HepG2 (cell line): ENCODE results near the gene SALL2. TPM values are rescaled to one million over a fixed set of nuclear protein-coding genes. Genes with fewer than 3 reads are reported as not detected.

ENCODE experiments used
- ATAC-seq: fragments of 200-7000 bp; cut with Tn5 transposase; 3 replicates; pipeline ENCODE4 v1.9.1; 2020; ENCODE audit warnings: mild to moderate bottlenecking, moderate library complexity
- BruUV-seq: library from RNA; stranded (reverse); fragments of 400-500 nt; replicated peaks from 2 replicates; lab custom pipeline; 2021; lab: Mats Ljungman, UMichigan
- CTCF ChIA-PET: fragments of 300-600 bp; formaldehyde crosslinking; extraction: SDS; loops from one replicate; lab custom pipeline; 2021; ENCODE audit warnings: low total read pairs, inconsistent platforms, low intra/inter-chr PET ratio; lab: Yijun Ruan, JAX
- POLR2A ChIA-PET: fragments of 350-600 bp; sonication (Branson Sonifier 250); formaldehyde crosslinking; loops from one replicate; lab custom pipeline; 2020; ENCODE audit warnings: antibody characterized with exemption, inconsistent platforms; lab: Yijun Ruan, JAX
- DNase-seq: peaks from one replicate; pipeline ENCODE4 v3.0.0-alpha.2; 2015; ENCODE audit warnings: low spot score
- FAIRE-seq: peaks from 3 replicates; lab custom pipeline; 2011; peaks lifted over from hg19 to GRCh38; lab: Jason Lieb, UNC
- H2AFZ ChIP-seq: one replicate; pipeline ENCODE4 v1.6.1; 2011; ENCODE audit warnings: low read length, inconsistent platforms
- H3K27ac ChIP-seq: fragments of 300-600 bp; 3 replicates; pipeline ENCODE4 v1.8.0; 2011; ENCODE audit warnings: mixed run types, mild to moderate bottlenecking, mixed read lengths, low read length, inconsistent platforms; ENCODE audit not compliant: insufficient read depth; ENCODE audit errors: extremely low read length
- H3K27me3 ChIP-seq, 2 experiments: fragments of 200-600 bp in 1 of 2; 2 replicates in 1 of 2; 3 replicates in 1 of 2; pipeline versions ENCODE4 v1.6.0 to v1.8.0; 2011; ENCODE audit warnings: low read length in 2 of 2, mild to moderate bottlenecking in 2 of 2, moderate library complexity in 2 of 2, inconsistent platforms in 1 of 2; ENCODE audit not compliant: insufficient read depth in 2 of 2, control insufficient read depth in 1 of 2
- H3K36me3 ChIP-seq, 2 experiments: fragments of 200-600 bp in 1 of 2; replicated peaks in 1 of 2; 2 replicates in 1 of 2; 3 replicates in 1 of 2; pipeline versions ENCODE4 v1.5.1 to v1.8.0; 2011; ENCODE audit warnings: low read length in 2 of 2, inconsistent platforms in 1 of 2; ENCODE audit not compliant: insufficient read depth in 2 of 2, control insufficient read depth in 1 of 2
- H3K4me1 ChIP-seq: 2 replicates; pipeline ENCODE4 v1.5.1; 2012; ENCODE audit warnings: low read length, inconsistent platforms; ENCODE audit not compliant: insufficient read depth
- H3K4me2 ChIP-seq: 2 replicates; pipeline ENCODE4 v1.6.0; 2011; ENCODE audit warnings: low read depth, low read length, inconsistent platforms
- H3K4me3 ChIP-seq, 3 experiments: fragments of 200-600 bp in 1 of 3; sonication (generic), shearing (Covaris generic) in 1 of 3; replicated peaks in 1 of 3; 2 replicates each; pipeline ENCODE4 v1.5.1; 2011 to 2016; ENCODE audit warnings: low read length in 3 of 3, inconsistent platforms in 2 of 3, low read depth in 2 of 3, mild to moderate bottlenecking in 2 of 3, control low read depth in 1 of 3, mixed read lengths in 1 of 3; ENCODE audit not compliant: insufficient read depth in 1 of 3
- H3K79me2 ChIP-seq: one replicate; pipeline ENCODE4 v1.6.1; 2011; ENCODE audit warnings: low read length, inconsistent platforms; ENCODE audit not compliant: insufficient read depth
- H3K9ac ChIP-seq: 2 replicates; pipeline ENCODE4 v1.6.0; 2011; ENCODE audit warnings: mild to moderate bottlenecking, low read depth, low read length, inconsistent platforms; ENCODE audit not compliant: insufficient read depth
- H3K9me3 ChIP-seq: 2 replicates; pipeline ENCODE4 v1.5.1; 2012; ENCODE audit warnings: mild to moderate bottlenecking, low read length
- H4K20me1 ChIP-seq: 2 replicates; pipeline ENCODE4 v1.6.0; 2011; ENCODE audit warnings: inconsistent platforms, mild to moderate bottlenecking, low read length, moderate library complexity; ENCODE audit not compliant: insufficient read depth
- FOXO1 ChIP-seq: sonication (generic); formaldehyde crosslinking; IDR thresholded peaks from 2 replicates; pipeline ENCODE4 v1.4.0; 2020; ENCODE audit warnings: missing genetic modification reagents
- MIXL1 ChIP-seq: IDR thresholded peaks from 2 replicates; pipeline ENCODE4 v1.6.1; 2016
- NR2F2 ChIP-seq: IDR thresholded peaks from 2 replicates; pipeline ENCODE4 v1.6.1; 2012; ENCODE audit warnings: low read depth, inconsistent platforms, borderline replicate concordance
- PAWR ChIP-seq: sonication (generic); formaldehyde crosslinking; IDR thresholded peaks from 2 replicates; pipeline ENCODE4 v1.4.0; 2020; ENCODE audit warnings: missing genetic modification reagents, mild to moderate bottlenecking, borderline replicate concordance
- PRDM15 ChIP-seq: sonication (generic); formaldehyde crosslinking; IDR thresholded peaks from 2 replicates; pipeline ENCODE4 v1.4.0; 2020; ENCODE audit warnings: missing genetic modification reagents
- SIN3B ChIP-seq: fragments of 150-350 bp; IDR thresholded peaks from 2 replicates; pipeline ENCODE4 v1.6.1; 2014; ENCODE audit warnings: low read length
- SP1 ChIP-seq, 2 experiments: fragments of 450-650 bp in 1 of 2; sonication (generic) in 1 of 2; formaldehyde crosslinking in 1 of 2; IDR thresholded peaks; 2 replicates each; pipeline versions ENCODE4 v1.4.0 to v1.6.1; 2016 to 2020; ENCODE audit warnings: missing genetic modification reagents in 1 of 2
- TCF7 ChIP-seq: sonication (generic); IDR thresholded peaks from 2 replicates; pipeline ENCODE4 v1.6.1; 2016; ENCODE audit warnings: antibody characterized with exemption, low read depth
- YEATS2 ChIP-seq: sonication (generic); formaldehyde crosslinking; IDR thresholded peaks from 2 replicates; pipeline ENCODE4 v1.4.0; 2020; ENCODE audit warnings: missing genetic modification reagents, borderline replicate concordance
- ZFP36L1 ChIP-seq: sonication (generic); formaldehyde crosslinking; IDR thresholded peaks from 2 replicates; pipeline ENCODE4 v1.8.0; 2022; ENCODE audit warnings: mild to moderate bottlenecking, missing genetic modification reagents, moderate library complexity
- ZNF124 ChIP-seq: sonication (generic); formaldehyde crosslinking; IDR thresholded peaks from 2 replicates; pipeline ENCODE4 v1.4.0; 2020; ENCODE audit warnings: missing genetic modification reagents
- ZNF256 ChIP-seq: sonication (generic); formaldehyde crosslinking; conservative IDR thresholded peaks from 2 replicates; pipeline ENCODE4 v1.4.0; 2020; ENCODE audit warnings: missing genetic modification reagents
- ZNF276 ChIP-seq: sonication (generic); formaldehyde crosslinking; IDR thresholded peaks from 2 replicates; pipeline ENCODE4 v1.4.0; 2020; ENCODE audit warnings: mild to moderate bottlenecking, low read depth, missing genetic modification reagents
- ZNF281 ChIP-seq: sonication (generic); formaldehyde crosslinking; IDR thresholded peaks from 2 replicates; pipeline ENCODE4 v1.4.0; 2020; ENCODE audit warnings: missing genetic modification reagents, borderline replicate concordance
- ZNF703 ChIP-seq: sonication (generic); formaldehyde crosslinking; IDR thresholded peaks from 2 replicates; pipeline ENCODE4 v1.5.1; 2020; ENCODE audit warnings: missing genetic modification reagents, mild to moderate bottlenecking, moderate library complexity, borderline replicate concordance
- WGBS: methylation state at CpG from one replicate; pipeline ENCODE4 v1.1.6; 2017; ENCODE audit warnings: low lambda C conversion rate; 5-methylcytosine and 5-hydroxymethylcytosine counted together
- in situ Hi-C: cut with HindIII; loops from 2 replicates; pipeline ENCODE4 v1.10.0; 2017; ENCODE audit warnings: low pct_unique_long_range_greater_than_20kb; ENCODE audit not compliant: extremely low pct_ligation_motif_present
- intact Hi-C: fragments of 100-400 bp; cut with micrococcal nuclease; formaldehyde crosslinking; loops from one replicate; pipeline ENCODE4 v1.10.0; 2022; ENCODE audit not compliant: unreplicated experiment
- polyA plus RNA-seq, 8 experiments: library from polyadenylated mRNA; depleted of rRNA in 3 of 8; stranded (reverse) in 7 of 8; unstranded in 1 of 8; fragments of >200 nt; fragmentation: Illumina TruSeq in 4 of 8; extraction: Trizol in 4 of 8; gene quantifications; 2 replicates each; pipeline versions ENCODE4 v1.2.1 to v1.2.3, GENCODE V29; 2011 to 2016; ENCODE audit warnings: low read depth in 4 of 8, missing spikeins in 1 of 8, mixed read lengths in 1 of 8; ENCODE audit not compliant: insufficient read depth in 1 of 8
- total RNA-seq, 5 experiments: library from RNA; depleted of rRNA; stranded (reverse); fragments of >200 nt; fragmentation: Illumina TruSeq; extraction: Trizol; gene quantifications; 2 replicates each; pipeline ENCODE4 v1.2.3, GENCODE V29; 2016; ENCODE audit warnings: low read depth in 1 of 5

Gene SALL2
- total and polyA plus RNA-seq, 2 of the 13 experiments (the other 11 are each of a cell fraction or from before 2014, with no cell fraction given) = 4.9 to 5.8 TPM

GRCh38 chr14:21503376-21503775 is 22.8 kb downstream of the SALL2 start:
- BruUV-seq = no TSS peak
- TF ChIP-seq ZNF281 (CRISPR knock-in tag) = no peak
- TF ChIP-seq TCF7 = no peak
- TF ChIP-seq ZNF124 (CRISPR knock-in tag) = no peak
- no peak for TF ChIP-seq YEATS2
- TF ChIP-seq SIN3B = no peak
- no peak for TF ChIP-seq PAWR (CRISPR knock-in tag)
- TF ChIP-seq ZNF703 (CRISPR knock-in tag) = no peak
- no peak for TF ChIP-seq ZNF276 (CRISPR knock-in tag)
- TF ChIP-seq MIXL1 (CRISPR knock-in tag) = no peak
- no peak for TF ChIP-seq SP1 (IDR thresholded peaks at IDR 0.05)
- TF ChIP-seq SP1 (CRISPR knock-in tag; IDR thresholded peaks at IDR 0.05) = no peak
- TF ChIP-seq NR2F2 = no peak
- TF ChIP-seq ZFP36L1 (CRISPR knock-in tag) = no peak
- TF ChIP-seq FOXO1 (CRISPR knock-in tag) = no peak
- no peak for TF ChIP-seq PRDM15 (CRISPR knock-in tag)
- no peak for TF ChIP-seq ZNF256
- CTCF ChIA-PET = no interaction called here
- H3K27ac ChIP-seq = no peak overlapping the region
- no peaks in the 10 kb centered on the region; the same call in 1 of the 2 replicates for H3K4me1 ChIP-seq
- WGBS = 93% methylated on average over 4 of the region's 4 CpGs
- no peak overlapping the region for H3K9ac ChIP-seq
- intact Hi-C loops (no loop called here), in situ Hi-C loops (loop anchor here (5.0 kb wide), 1 partner anchor 54 kb away; no protein-coding TSS in a partner anchor)
- H4K20me1 ChIP-seq = 0 out of 2 replicates have a peak, but pooled peaks cover 1% of the 10 kb centered on the region
- peaks cover 33 to 66% of the 10 kb centered on the region in 2 experiments for H3K36me3 ChIP-seq
- no peak overlapping the region for H3K4me3 ChIP-seq
- no peak for FAIRE-seq
- POLR2A ChIA-PET = no interaction called here
- DNase-seq = no peak
- no peak overlapping the region for H3K4me2 ChIP-seq
- H3K9me3 ChIP-seq = no peaks in the 10 kb centered on the region
- ATAC-seq = peak; percentile 13; the same call in 2 of the 3 replicates
- no peaks in the 10 kb centered on the region for H3K27me3 ChIP-seq
- peaks cover 23% of the 10 kb centered on the region for H3K79me2 ChIP-seq
- H2AFZ ChIP-seq = no peak overlapping the region
